H1 (cell line): ENCODE data around the gene SHISA6. TPM values are rescaled to one million over a fixed set of nuclear protein-coding genes. Genes with fewer than 3 reads are reported as not detected.

Experiments used
- CTCF ChIA-PET: fragments of 300-600 bp; sonication (Branson Sonifier 250); formaldehyde crosslinking; loops from one replicate; lab custom pipeline; 2021; ENCODE audit not compliant: partially characterized antibody; lab: Charles Lee
- POLR2A ChIA-PET: fragments of 300-600 bp; sonication (Branson Sonifier 250); formaldehyde crosslinking; loops from one replicate; lab custom pipeline; 2021; ENCODE audit warnings: inconsistent platforms; ENCODE audit not compliant: partially characterized antibody; lab: Charles Lee
- DNase-seq, 2 experiments: peaks; one replicate each; pipeline versions ENCODE4 v3.0.0 to v3.0.0-alpha.2; 2010 to 2022; ENCODE audit warnings: low spot score in 2 of 2, low read depth in 1 of 2, mixed read lengths in 1 of 2
- FAIRE-seq: peaks from 2 replicates; lab custom pipeline; 2011; peaks lifted over from hg19 to GRCh38; lab: Jason Lieb, UNC
- H2AFZ ChIP-seq: 2 replicates; pipeline ENCODE4 v1.8.1; 2012; ENCODE audit warnings: low read length, inconsistent platforms
- H2AK5ac ChIP-seq: 2 replicates; pipeline ENCODE4 v1.6.1; 2013; ENCODE audit warnings: low read depth, low read length
- H2BK120ac ChIP-seq: replicated peaks from 2 replicates; pipeline ENCODE3; 2013; ENCODE audit warnings: low read depth, low read length, inconsistent platforms
- H2BK12ac ChIP-seq: 2 replicates; pipeline ENCODE4 v1.6.1; 2013; ENCODE audit warnings: low read depth, low read length
- H2BK15ac ChIP-seq: 2 replicates; pipeline ENCODE4 v1.6.1; 2013; ENCODE audit warnings: low read length
- H2BK20ac ChIP-seq: 2 replicates; pipeline ENCODE4 v1.6.1; 2013; ENCODE audit warnings: low read length
- H2BK5ac ChIP-seq: 2 replicates; pipeline ENCODE4 v1.6.1; 2013; ENCODE audit warnings: low read depth, low read length
- H3K14ac ChIP-seq: 2 replicates; pipeline ENCODE4 v1.6.1; 2013; ENCODE audit warnings: inconsistent platforms; ENCODE audit not compliant: insufficient read length
- H3K18ac ChIP-seq: 2 replicates; pipeline ENCODE4 v1.6.1; 2013; ENCODE audit warnings: low read length; ENCODE audit errors: extremely low read depth
- H3K23ac ChIP-seq: 2 replicates; pipeline ENCODE4 v1.6.1; 2013; ENCODE audit warnings: inconsistent platforms; ENCODE audit not compliant: insufficient read length
- H3K23me2 ChIP-seq: 2 replicates; pipeline ENCODE4 v1.6.1; 2013; ENCODE audit warnings: low read depth, low read length
- H3K27ac ChIP-seq: 2 replicates; pipeline ENCODE4 v1.6.1; 2011; ENCODE audit warnings: low read depth, low read length, inconsistent platforms
- H3K27me3 ChIP-seq, 4 experiments: replicated peaks in 1 of 4; 1 replicate in 1 of 4; 2 replicates in 3 of 4; pipeline versions ENCODE4 v1.6.1 to v1.8.1; 2011 to 2013; ENCODE audit warnings: low read length in 3 of 4, mild to moderate bottlenecking in 3 of 4, inconsistent platforms in 2 of 4, mixed read lengths in 2 of 4, moderate library complexity in 1 of 4; ENCODE audit not compliant: control insufficient read depth in 3 of 4, insufficient read depth in 3 of 4; ENCODE audit errors: extremely low read depth in 1 of 4
- H3K36me3 ChIP-seq, 4 experiments: 2 replicates each; pipeline versions ENCODE4 v1.6.1 to v1.8.1; 2011 to 2013; ENCODE audit warnings: mild to moderate bottlenecking in 4 of 4, low read length in 3 of 4, moderate library complexity in 2 of 4, control low read depth in 1 of 4, inconsistent platforms in 1 of 4; ENCODE audit not compliant: insufficient read depth in 4 of 4, control insufficient read depth in 2 of 4
- H3K4ac ChIP-seq: replicated peaks from 2 replicates; pipeline ENCODE3; 2013; ENCODE audit warnings: low read length, low read depth, mixed read lengths, inconsistent platforms; ENCODE audit not compliant: insufficient read length
- H3K4me1 ChIP-seq, 4 experiments: replicated peaks in 1 of 4; 1 replicate in 1 of 4; 2 replicates in 3 of 4; pipeline versions ENCODE4 v1.6.1 to v1.8.1; 2011 to 2013; ENCODE audit warnings: low read length in 3 of 4, inconsistent platforms in 2 of 4, mixed read lengths in 1 of 4; ENCODE audit not compliant: insufficient read depth in 4 of 4, control insufficient read depth in 3 of 4
- H3K4me2 ChIP-seq, 2 experiments: 2 replicates each; pipeline versions ENCODE4 v1.6.1 to v1.8.1; 2011 to 2013; ENCODE audit warnings: low read depth in 2 of 2, low read length in 2 of 2, control low read depth in 1 of 2, inconsistent platforms in 1 of 2, mild to moderate bottlenecking in 1 of 2; ENCODE audit not compliant: insufficient read depth in 1 of 2
- H3K4me3 ChIP-seq, 4 experiments: fragments of 200-600, 300-600 bp in 1 of 4; sonication (generic), shearing (Covaris generic), sonication (Bioruptor Twin) in 1 of 4; 2 replicates each; pipeline versions ENCODE4 v1.5.1 to v1.8.1; 2011 to 2016; ENCODE audit warnings: low read length in 4 of 4, low read depth in 3 of 4, control low read depth in 2 of 4, inconsistent platforms in 2 of 4, mild to moderate bottlenecking in 2 of 4, mixed read lengths in 1 of 4, moderate library complexity in 1 of 4; ENCODE audit not compliant: insufficient read depth in 2 of 4; ENCODE audit errors: extremely low read depth in 1 of 4
- H3K56ac ChIP-seq: replicated peaks from 2 replicates; pipeline ENCODE3; 2013; ENCODE audit warnings: low read depth, mild to moderate bottlenecking, mixed read lengths, low read length, inconsistent platforms; ENCODE audit not compliant: insufficient read length
- H3K79me1 ChIP-seq: 2 replicates; pipeline ENCODE4 v1.6.1; 2013; ENCODE audit warnings: low read depth, low read length, control low read depth
- H3K79me2 ChIP-seq, 2 experiments: 2 replicates each; pipeline versions ENCODE4 v1.6.1 to v1.8.1; 2012 to 2013; ENCODE audit warnings: low read length in 2 of 2, mild to moderate bottlenecking in 2 of 2, inconsistent platforms in 1 of 2; ENCODE audit not compliant: insufficient read depth in 2 of 2, control insufficient read depth in 1 of 2
- H3K9ac ChIP-seq, 4 experiments: replicated peaks in 1 of 4; 1 replicate in 1 of 4; 2 replicates in 3 of 4; pipeline versions ENCODE4 v1.6.1 to v1.8.1; 2011 to 2013; ENCODE audit warnings: low read depth in 3 of 4, low read length in 3 of 4, control low read depth in 2 of 4, mild to moderate bottlenecking in 2 of 4, moderate library complexity in 2 of 4, inconsistent platforms in 1 of 4; ENCODE audit errors: extremely low read depth in 1 of 4
- H3K9me3 ChIP-seq, 2 experiments: 2 replicates each; pipeline versions ENCODE4 v1.6.1 to v1.8.1; 2012 to 2013; ENCODE audit warnings: mild to moderate bottlenecking in 2 of 2, moderate library complexity in 2 of 2, control low read depth in 1 of 2, inconsistent platforms in 1 of 2, low read depth in 1 of 2, low read length in 1 of 2, mixed read lengths in 1 of 2; ENCODE audit not compliant: insufficient read depth in 2 of 2
- H4K20me1 ChIP-seq, 2 experiments: replicated peaks in 1 of 2; 2 replicates each; pipeline versions ENCODE3 to v1.8.1; 2011 to 2013; ENCODE audit warnings: inconsistent platforms in 2 of 2, low read length in 2 of 2, mild to moderate bottlenecking in 1 of 2; ENCODE audit not compliant: insufficient read depth in 2 of 2, control insufficient read depth in 1 of 2
- H4K5ac ChIP-seq: 2 replicates; pipeline ENCODE4 v1.6.1; 2013; ENCODE audit warnings: low read length, low read depth, mixed read lengths, inconsistent platforms; ENCODE audit not compliant: insufficient read length
- H4K8ac ChIP-seq: 2 replicates; pipeline ENCODE4 v1.8.0; 2013; ENCODE audit warnings: mild to moderate bottlenecking, moderate library complexity, low read length, inconsistent platforms; ENCODE audit not compliant: insufficient read depth; ENCODE audit errors: extremely low read depth
- H4K91ac ChIP-seq: replicated peaks from 2 replicates; pipeline ENCODE3; 2013; ENCODE audit warnings: low read length, mixed read lengths, inconsistent platforms; ENCODE audit not compliant: insufficient read length
- BACH1 ChIP-seq: IDR thresholded peaks from 2 replicates; pipeline ENCODE4 v1.6.1; 2012; ENCODE audit warnings: low read length, improper control_type of control experiment
- FOSL1 ChIP-seq: IDR thresholded peaks from 2 replicates; pipeline ENCODE4 v1.6.1; 2011; ENCODE audit warnings: mild to moderate bottlenecking, low read depth, low read length, moderate library complexity; ENCODE audit not compliant: insufficient read depth
- JUND ChIP-seq: IDR thresholded peaks from 2 replicates; pipeline ENCODE4 v1.6.1; 2011; ENCODE audit warnings: mild to moderate bottlenecking, improper control_type of control experiment, low read length
- WGBS, 2 experiments: shearing (Covaris generic) in 1 of 2; methylation state at CpG; one replicate each; pipeline versions ENCODE4 v1.1.6 to v1.1.7; 2013 to 2015; ENCODE audit warnings: low lambda C conversion rate in 2 of 2, mixed read lengths in 2 of 2, inconsistent platforms in 1 of 2, low coverage in 1 of 2, missing lambda C conversion rate in 1 of 2; ENCODE audit not compliant: insufficient replicate concordance in 2 of 2, insufficient coverage in 1 of 2, insufficient read length in 1 of 2; ENCODE audit errors: extremely low coverage in 1 of 2, missing lambda C conversion rate in 1 of 2; 5-methylcytosine and 5-hydroxymethylcytosine counted together
- polyA plus RNA-seq, 7 experiments: library from polyadenylated mRNA; depleted of rRNA in 3 of 7; stranded (reverse) in 5 of 7; unstranded in 2 of 7; fragments of >200 nt in 5 of 7; fragments of 200-250 nt in 2 of 7; gene quantifications; 1 replicate in 5 of 7; 2 replicates in 1 of 7; 4 replicates in 1 of 7; pipeline versions ENCODE4 v1.2.1 to v1.2.3, GENCODE V29; 2011 to 2013; ENCODE audit warnings: missing spikeins in 2 of 7, mixed read lengths in 2 of 7
- total RNA-seq: library from RNA; stranded (reverse); fragmentation: NEBNext Ultra II Directional; extraction: Animal tissue kit (Norgen Biotek cat#: 25700); gene quantifications from 2 replicates; pipeline ENCODE4 v1.2.1, GENCODE V29; 2021

The SHISA6 gene
- total and polyA plus RNA-seq, 2 of the 8 experiments (the other 6 are each of a cell fraction or from before 2014, with no cell fraction given) = 2.9 to 4.8 TPM

GRCh38 chr17:11454096-11454495 lies 213.1 kb downstream of the SHISA6 start:
- H3K27me3 ChIP-seq = no peaks in the 10 kb centered on the region
- no peak overlapping the region for H3K4me2 ChIP-seq
- H3K18ac ChIP-seq = no peak overlapping the region
- H2BK120ac ChIP-seq = no peak overlapping the region
- no peaks in the 10 kb centered on the region; the same call in 1 of the 2 replicates for H3K23me2 ChIP-seq
- no peaks in the 10 kb centered on the region for H3K4me1 ChIP-seq
- no peak overlapping the region for H3K4me3 ChIP-seq
- no peaks in the 10 kb centered on the region for H3K79me2 ChIP-seq
- H3K79me1 ChIP-seq = no peaks in the 10 kb centered on the region
- no peak overlapping the region for H4K91ac ChIP-seq
- no peak overlapping the region for H2AFZ ChIP-seq
- no peak overlapping the region for H2BK12ac ChIP-seq
- H3K36me3 ChIP-seq = no peaks in the 10 kb centered on the region
- H2BK5ac ChIP-seq = no peak overlapping the region
- no peak overlapping the region for H2AK5ac ChIP-seq
- no peak for DNase-seq
- H4K20me1 ChIP-seq = no peaks in the 10 kb centered on the region
- WGBS, 2 experiments = 94% methylated on average over 7 of the region's 7 CpGs; no CpG with 5 or more reads in 1 of the 2 experiments
- no peak overlapping the region for H3K4ac ChIP-seq
- H3K23ac ChIP-seq = no peak overlapping the region
- no peak overlapping the region for H2BK20ac ChIP-seq
- TF ChIP-seq FOSL1 (no peak), BACH1 (no peak), JUND (no peak)
- TF ChIP-seq, all 59 proteins: peak for 0
- ChIA-PET POLR2A (no interaction called here), CTCF (interaction anchor here (1.5 kb wide), 2 partner anchors 63 to 288 kb away, joined by 4 to 5 read pairs; no protein-coding TSS in a partner anchor)
- Histone ChIP-seq H4K5ac (no peak overlapping the region), H3K56ac (no peak overlapping the region), H3K9ac (no peak overlapping the region), H3K9me3 (no peaks in the 10 kb centered on the region; a peak in 1 of 4 replicates), H3K27ac (no peak overlapping the region), H2BK15ac (no peak overlapping the region), H4K8ac (no peak overlapping the region), H3K14ac (no peak overlapping the region)
- no peak for FAIRE-seq
